Liver (tissue), 9 donors: ENCODE measurements around the gene CCDC6. TPM values are rescaled to one million over a fixed set of nuclear protein-coding genes. Genes with fewer than 3 reads are reported as not detected.
A peak's percentile ranks its signal among the peaks of the same experiment; 100 is the strongest.

Experiments
- DNase-seq: peaks from one replicate; pipeline ENCODE4 v3.0.0-alpha.2; 2017; ENCODE audit warnings: low spot score
- H3K27ac ChIP-seq, 2 donors: one replicate each; pipeline ENCODE4 v1.7.0; 2013; ENCODE audit warnings: inconsistent platforms in 2 of 2, low read length in 2 of 2, control low read depth in 1 of 2, low read depth in 1 of 2, mild to moderate bottlenecking in 1 of 2
- H3K27me3 ChIP-seq, 4 donors: one replicate each; pipeline versions ENCODE4 v1.6.1 to v1.7.0; 2013; ENCODE audit warnings: low read length in 3 of 4, inconsistent platforms in 1 of 4, mild to moderate bottlenecking in 1 of 4, moderate library complexity in 1 of 4; ENCODE audit not compliant: control insufficient read depth in 4 of 4, insufficient read depth in 4 of 4
- H3K36me3 ChIP-seq, 4 donors: one replicate each; pipeline versions ENCODE4 v1.6.1 to v1.7.0; 2013; ENCODE audit warnings: low read length in 3 of 4, mild to moderate bottlenecking in 3 of 4, low read depth in 1 of 4, moderate library complexity in 1 of 4; ENCODE audit not compliant: control insufficient read depth in 4 of 4, insufficient read depth in 3 of 4
- H3K4me1 ChIP-seq, 4 donors: one replicate each; pipeline versions ENCODE4 v1.6.1 to v1.7.0; 2013; ENCODE audit warnings: low read length in 3 of 4, mild to moderate bottlenecking in 3 of 4, moderate library complexity in 1 of 4; ENCODE audit not compliant: control insufficient read depth in 4 of 4, insufficient read depth in 4 of 4
- H3K4me3 ChIP-seq, 3 donors: one replicate each; pipeline versions ENCODE4 v1.6.1 to v1.7.0; 2013; ENCODE audit warnings: low read length in 3 of 3, control low read depth in 1 of 3, low read depth in 1 of 3, mild to moderate bottlenecking in 1 of 3
- H3K9ac ChIP-seq, 2 donors: one replicate each; pipeline ENCODE4 v1.7.0; 2013; ENCODE audit warnings: low read length in 2 of 2, mild to moderate bottlenecking in 2 of 2, moderate library complexity in 2 of 2, control low read depth in 1 of 2, low read depth in 1 of 2
- H3K9me3 ChIP-seq, 4 donors: one replicate each; pipeline versions ENCODE4 v1.6.1 to v1.7.0; 2013; ENCODE audit warnings: low read length in 3 of 4; ENCODE audit not compliant: control insufficient read depth in 4 of 4
- CTCF ChIP-seq: fragments of 150-350 bp; IDR thresholded peaks from 2 replicates; pipeline ENCODE4 v1.5.1; 2017; ENCODE audit warnings: improper control_type of control experiment, low read depth, low read length; ENCODE audit not compliant: missing input control
- FOXA1 ChIP-seq: IDR thresholded peaks from 2 replicates; pipeline ENCODE4 v1.6.1; 2016; ENCODE audit warnings: antibody characterized with exemption
- GABPA ChIP-seq, 2 donors: IDR thresholded peaks in 1 of 2; conservative IDR thresholded peaks in 1 of 2; 2 replicates each; pipeline ENCODE4 v1.6.1; 2016; ENCODE audit warnings: antibody characterized with exemption in 2 of 2, mild to moderate bottlenecking in 1 of 2, moderate library complexity in 1 of 2
- HNF4G ChIP-seq: IDR thresholded peaks from 2 replicates; pipeline ENCODE4 v1.6.1; 2016; ENCODE audit warnings: antibody characterized with exemption
- JUND ChIP-seq, 2 donors: IDR thresholded peaks; 2 replicates each; pipeline ENCODE4 v1.6.1; 2016; ENCODE audit warnings: antibody characterized with exemption in 2 of 2
- SP1 ChIP-seq: IDR thresholded peaks from 2 replicates; pipeline ENCODE4 v1.6.1; 2018; ENCODE audit warnings: antibody characterized with exemption, mild to moderate bottlenecking
- TAF1 ChIP-seq: conservative IDR thresholded peaks from 2 replicates; pipeline ENCODE4 v1.6.1; 2016; ENCODE audit warnings: antibody characterized with exemption, mild to moderate bottlenecking
- YY1 ChIP-seq: IDR thresholded peaks from 2 replicates; pipeline ENCODE4 v1.6.1; 2016; ENCODE audit warnings: antibody characterized with exemption, mild to moderate bottlenecking
- WGBS: extraction: QIAGEN DNeasy Blood & Tissue Kit; methylation state at CpG from one replicate; pipeline ENCODE4 v1.1.7; 2013; 5-methylcytosine and 5-hydroxymethylcytosine counted together
- polyA plus RNA-seq, 2 donors: library from polyadenylated mRNA; stranded (reverse) in 1 of 2; unstranded in 1 of 2; fragments of 200-250 nt in 1 of 2; fragments of >200 nt in 1 of 2; fragmentation: Nextera tagmentation in 1 of 2; extraction: Ambion mirVana in 1 of 2; gene quantifications; one replicate each; pipeline versions ENCODE4 v1.2.1 to v1.2.3, GENCODE V29; 2013 to 2015
- total RNA-seq, 2 donors: library from RNA; depleted of rRNA; stranded (reverse); fragments of >200 nt; gene quantifications; one replicate each; pipeline ENCODE4 v1.2.3, GENCODE V29; 2014
- TF ChIP-seq, protein P1 (sequence below): IDR thresholded peaks from 2 replicates; pipeline ENCODE4 v1.6.1; 2016; ENCODE audit warnings: antibody characterized with exemption, mild to moderate bottlenecking
- TF ChIP-seq, protein P2 (sequence below): IDR thresholded peaks from 2 replicates; pipeline ENCODE4 v1.6.1; 2016; ENCODE audit warnings: antibody characterized with exemption
- TF ChIP-seq, protein P3 (sequence below): IDR thresholded peaks from 2 replicates; pipeline ENCODE4 v1.6.1; 2016; ENCODE audit warnings: antibody characterized with exemption
- TF ChIP-seq, protein P4 (sequence below): IDR thresholded peaks from 2 replicates; pipeline ENCODE4 v1.6.1; 2016; ENCODE audit warnings: antibody characterized with exemption
- donor health status: healthy.
- donor health status: healthy.
- donor health status: healthy.
- donor health status: healthy.
- donor health status: healthy.

CCDC6 gene
- total and polyA plus RNA-seq, 4 donors, result 4.7 to 14.3 (median 8.8) TPM

DNA sequence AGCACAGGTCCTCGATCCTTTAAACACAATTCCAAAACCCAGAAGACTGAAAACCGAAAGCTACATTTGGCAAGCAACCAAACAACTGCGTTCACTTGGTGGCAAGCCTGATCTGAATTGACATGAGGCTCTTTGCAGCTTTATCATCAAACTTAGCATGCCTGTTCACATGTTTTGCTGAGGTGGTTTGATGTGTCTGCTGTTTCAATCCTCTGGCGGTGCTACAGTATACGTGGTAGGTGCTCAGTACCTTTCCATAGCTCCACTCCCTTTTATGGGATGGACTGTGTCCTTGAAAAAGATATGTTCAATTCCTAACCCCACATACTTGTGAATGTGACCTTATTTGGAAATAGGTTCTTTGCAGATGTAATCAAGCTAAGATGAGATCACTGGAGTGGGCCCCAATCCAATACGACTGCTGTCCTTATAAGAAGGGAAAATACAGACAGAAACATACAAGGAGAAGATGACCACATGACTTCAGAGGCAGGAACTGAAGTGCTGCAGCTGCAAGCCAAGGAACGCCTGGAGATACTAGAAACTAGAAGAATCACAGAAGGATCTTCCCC lies 33.4 kb downstream of the CCDC6 start:
- Histone ChIP-seq H3K27me3 (no peaks in the 10 kb centered on the region), H3K4me1 (peaks cover 4 to 19% (median 9%) of the 10 kb centered on the region in 4 donors), H3K9me3 (no peaks in the 10 kb centered on the region), H3K27ac (no peak overlapping the region), H3K9ac (no peak overlapping the region), H3K36me3 (no peaks in the 10 kb centered on the region), H3K4me3 (no peak overlapping the region)
- WGBS, result 49% methylated on average over 7 of the region's 7 CpGs
- no peak for DNase-seq
- peak; percentile 21 for TF ChIP-seq SP1
- TF ChIP-seq JUND (IDR thresholded peaks at IDR 0.05), result peak in 1 of 2 donors; percentile 12
- TF ChIP-seq, protein P1, sequence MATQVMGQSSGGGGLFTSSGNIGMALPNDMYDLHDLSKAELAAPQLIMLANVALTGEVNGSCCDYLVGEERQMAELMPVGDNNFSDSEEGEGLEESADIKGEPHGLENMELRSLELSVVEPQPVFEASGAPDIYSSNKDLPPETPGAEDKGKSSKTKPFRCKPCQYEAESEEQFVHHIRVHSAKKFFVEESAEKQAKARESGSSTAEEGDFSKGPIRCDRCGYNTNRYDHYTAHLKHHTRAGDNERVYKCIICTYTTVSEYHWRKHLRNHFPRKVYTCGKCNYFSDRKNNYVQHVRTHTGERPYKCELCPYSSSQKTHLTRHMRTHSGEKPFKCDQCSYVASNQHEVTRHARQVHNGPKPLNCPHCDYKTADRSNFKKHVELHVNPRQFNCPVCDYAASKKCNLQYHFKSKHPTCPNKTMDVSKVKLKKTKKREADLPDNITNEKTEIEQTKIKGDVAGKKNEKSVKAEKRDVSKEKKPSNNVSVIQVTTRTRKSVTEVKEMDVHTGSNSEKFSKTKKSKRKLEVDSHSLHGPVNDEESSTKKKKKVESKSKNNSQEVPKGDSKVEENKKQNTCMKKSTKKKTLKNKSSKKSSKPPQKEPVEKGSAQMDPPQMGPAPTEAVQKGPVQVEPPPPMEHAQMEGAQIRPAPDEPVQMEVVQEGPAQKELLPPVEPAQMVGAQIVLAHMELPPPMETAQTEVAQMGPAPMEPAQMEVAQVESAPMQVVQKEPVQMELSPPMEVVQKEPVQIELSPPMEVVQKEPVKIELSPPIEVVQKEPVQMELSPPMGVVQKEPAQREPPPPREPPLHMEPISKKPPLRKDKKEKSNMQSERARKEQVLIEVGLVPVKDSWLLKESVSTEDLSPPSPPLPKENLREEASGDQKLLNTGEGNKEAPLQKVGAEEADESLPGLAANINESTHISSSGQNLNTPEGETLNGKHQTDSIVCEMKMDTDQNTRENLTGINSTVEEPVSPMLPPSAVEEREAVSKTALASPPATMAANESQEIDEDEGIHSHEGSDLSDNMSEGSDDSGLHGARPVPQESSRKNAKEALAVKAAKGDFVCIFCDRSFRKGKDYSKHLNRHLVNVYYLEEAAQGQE, result no peak

DNA sequence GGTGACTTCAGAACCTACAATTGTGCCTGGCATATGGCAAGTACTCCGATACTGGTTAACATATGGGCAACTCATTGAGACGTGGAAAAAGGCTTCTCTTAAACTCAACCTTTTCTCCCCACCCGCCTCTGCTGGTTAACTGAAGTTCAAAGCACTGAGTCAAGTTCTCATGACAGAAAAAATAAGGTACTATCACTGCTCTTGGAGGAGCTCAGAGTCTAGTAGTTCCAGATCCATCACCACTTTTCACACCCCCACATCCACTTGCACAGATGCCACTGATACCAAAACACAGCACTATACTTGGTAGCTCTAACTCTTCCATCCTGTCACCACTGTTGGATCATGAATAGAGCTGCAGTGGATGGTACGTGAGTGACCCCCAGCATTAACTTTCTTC lies 36.2 kb downstream of the CCDC6 start:
- Histone ChIP-seq H3K4me1 (peaks cover 4 to 19% (median 14%) of the 10 kb centered on the region in 4 donors), H3K9ac (no peak overlapping the region), H3K4me3 (no peak overlapping the region), H3K36me3 (no peaks in the 10 kb centered on the region), H3K9me3 (no peaks in the 10 kb centered on the region), H3K27ac (no peak overlapping the region), H3K27me3 (no peaks in the 10 kb centered on the region)
- no peak for DNase-seq
- TF ChIP-seq CTCF (no peak), TAF1 (no peak), FOXA1 (no peak), HNF4G (no peak), YY1 (no peak), GABPA (IDR thresholded peaks at IDR 0.05 in 1 of 2, conservative IDR thresholded peaks at IDR 0.05 in 1 of 2) (no peak)
- TF ChIP-seq, protein P2, sequence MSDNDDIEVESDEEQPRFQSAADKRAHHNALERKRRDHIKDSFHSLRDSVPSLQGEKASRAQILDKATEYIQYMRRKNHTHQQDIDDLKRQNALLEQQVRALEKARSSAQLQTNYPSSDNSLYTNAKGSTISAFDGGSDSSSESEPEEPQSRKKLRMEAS, result no peak
- TF ChIP-seq, protein P3, sequence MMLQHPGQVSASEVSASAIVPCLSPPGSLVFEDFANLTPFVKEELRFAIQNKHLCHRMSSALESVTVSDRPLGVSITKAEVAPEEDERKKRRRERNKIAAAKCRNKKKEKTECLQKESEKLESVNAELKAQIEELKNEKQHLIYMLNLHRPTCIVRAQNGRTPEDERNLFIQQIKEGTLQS, result no peak
- TF ChIP-seq, protein P4, sequence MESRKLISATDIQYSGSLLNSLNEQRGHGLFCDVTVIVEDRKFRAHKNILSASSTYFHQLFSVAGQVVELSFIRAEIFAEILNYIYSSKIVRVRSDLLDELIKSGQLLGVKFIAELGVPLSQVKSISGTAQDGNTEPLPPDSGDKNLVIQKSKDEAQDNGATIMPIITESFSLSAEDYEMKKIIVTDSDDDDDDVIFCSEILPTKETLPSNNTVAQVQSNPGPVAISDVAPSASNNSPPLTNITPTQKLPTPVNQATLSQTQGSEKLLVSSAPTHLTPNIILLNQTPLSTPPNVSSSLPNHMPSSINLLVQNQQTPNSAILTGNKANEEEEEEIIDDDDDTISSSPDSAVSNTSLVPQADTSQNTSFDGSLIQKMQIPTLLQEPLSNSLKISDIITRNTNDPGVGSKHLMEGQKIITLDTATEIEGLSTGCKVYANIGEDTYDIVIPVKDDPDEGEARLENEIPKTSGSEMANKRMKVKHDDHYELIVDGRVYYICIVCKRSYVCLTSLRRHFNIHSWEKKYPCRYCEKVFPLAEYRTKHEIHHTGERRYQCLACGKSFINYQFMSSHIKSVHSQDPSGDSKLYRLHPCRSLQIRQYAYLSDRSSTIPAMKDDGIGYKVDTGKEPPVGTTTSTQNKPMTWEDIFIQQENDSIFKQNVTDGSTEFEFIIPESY, result no peak
- 98% methylated on average over 4 of the region's 4 CpGs for WGBS
